Parietal lobe (tissue), 1 donor: Measurements from ENCODE around the gene STIM2. TPM values are rescaled to one million over a fixed set of nuclear protein-coding genes. Genes with fewer than 3 reads are reported as not detected.

Experiments used
- total RNA-seq: library from RNA; depleted of rRNA; stranded (reverse); fragments of >200 nt; gene quantifications from one replicate; pipeline ENCODE4 v1.2.3, GENCODE V29; 2014

Gene STIM2
- 37.2 TPM for total RNA-seq

GRCh38 chr4:26860157-26860921 is at the start of gene STIM2:
Gene STIM2 (plus strand): TSS chr4:26860841.

